ENCODE measurements around the gene CCDC187. TPM values are rescaled to one million over a fixed set of nuclear protein-coding genes. Genes with fewer than 3 reads are reported as not detected.

Gene CCDC187
- total RNA-seq, 1 donor from 2014 or later: 1.4 TPM

DNA sequence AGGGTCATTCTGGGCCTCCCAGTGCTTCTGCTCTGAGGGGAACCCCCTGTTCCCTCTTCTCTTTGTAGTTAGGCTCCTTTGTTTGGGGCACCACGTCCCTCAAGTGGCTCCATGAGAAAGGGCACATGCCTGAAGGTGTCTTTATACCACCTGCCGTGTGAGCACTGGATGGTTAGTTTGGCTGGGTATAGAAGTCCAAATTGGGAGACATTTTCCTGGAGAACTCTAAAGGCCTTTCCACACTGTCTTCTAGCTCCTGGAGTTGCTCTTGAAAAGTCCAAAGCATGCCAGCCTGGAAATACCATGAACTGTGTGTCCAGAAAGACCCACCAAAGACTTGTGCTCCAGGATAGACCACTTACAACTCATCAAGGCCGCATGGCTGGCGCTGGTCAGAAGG lies 11.1 kb upstream of the CCDC187 start:
- DNase-seq (ENCODE audit: low spot score, unreplicated experiment): no peak
- Mint-ChIP-seq H3K4me1 (ENCODE audit: low read depth) (no peaks in the 10 kb centered on the region), H3K27me3 (no peaks in the 10 kb centered on the region), H3K4me3 (ENCODE audit: low read depth) (no peak overlapping the region), H3K9me3 (ENCODE audit: low read depth) (peaks cover 17% of the 10 kb centered on the region), H3K36me3 (ENCODE audit: insufficient read depth) (no peaks in the 10 kb centered on the region), H3K27ac (no peak overlapping the region)
- no peak for TF ChIP-seq CTCF (IDR thresholded peaks at IDR 0.05; ENCODE audit: unreplicated experiment)

GRCh38 chr9:136314056-136314416 lies 10.1 kb upstream of the CCDC187 start:
- Mint-ChIP-seq H3K9me3 (ENCODE audit: low read depth) (peaks cover 17% of the 10 kb centered on the region), H3K27ac (no peak overlapping the region), H3K36me3 (ENCODE audit: insufficient read depth) (no peaks in the 10 kb centered on the region), H3K27me3 (no peaks in the 10 kb centered on the region), H3K4me3 (ENCODE audit: low read depth) (no peak overlapping the region), H3K4me1 (ENCODE audit: low read depth) (no peaks in the 10 kb centered on the region)
- no peak for DNase-seq (ENCODE audit: low spot score, unreplicated experiment)
- TF ChIP-seq CTCF (IDR thresholded peaks at IDR 0.05; ENCODE audit: unreplicated experiment): no peak

- Mint-ChIP-seq H3K27me3 (no peaks in the 10 kb centered on the region), H3K4me1 (ENCODE audit: low read depth) (no peaks in the 10 kb centered on the region), H3K27ac (no peak overlapping the region), H3K9me3 (ENCODE audit: low read depth) (peaks cover 17% of the 10 kb centered on the region), H3K4me3 (ENCODE audit: low read depth) (no peak overlapping the region), H3K36me3 (ENCODE audit: insufficient read depth) (no peaks in the 10 kb centered on the region)
- DNase-seq (ENCODE audit: low spot score, unreplicated experiment): no peak
- no peak for TF ChIP-seq CTCF (IDR thresholded peaks at IDR 0.05; ENCODE audit: unreplicated experiment)
Measured at GRCh38 chr9:136313111-136314055, 9.5 kb upstream of the CCDC187 start.

DNA sequence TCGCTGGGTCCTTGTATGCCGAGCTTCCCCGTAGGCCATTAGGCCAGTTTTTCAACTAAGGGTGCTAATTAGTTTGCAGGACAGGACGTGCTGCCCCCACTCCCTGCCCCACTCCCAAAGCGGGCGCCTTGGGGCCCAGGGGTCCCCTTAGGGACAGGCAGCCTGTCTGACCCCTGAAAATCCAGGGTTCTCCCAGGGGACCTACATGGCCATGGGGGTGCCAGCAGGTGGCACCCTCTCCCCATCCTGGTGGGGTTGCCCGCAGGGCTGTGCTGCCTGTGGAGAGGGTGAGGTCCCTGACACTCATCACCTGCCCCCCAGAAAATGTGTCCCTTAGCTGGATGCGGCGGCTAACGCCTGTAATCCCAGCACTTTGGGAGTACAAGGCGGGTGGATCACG lies 8.5 kb upstream of the CCDC187 start:
- H3K4me3 Mint-ChIP-seq (ENCODE audit: low read depth): no peak overlapping the region
- H3K36me3 Mint-ChIP-seq (ENCODE audit: insufficient read depth): no peaks in the 10 kb centered on the region
- no peak for DNase-seq (ENCODE audit: low spot score, unreplicated experiment)
- TF ChIP-seq CTCF (IDR thresholded peaks at IDR 0.05; ENCODE audit: unreplicated experiment): peak; percentile 57
- peaks cover 17% of the 10 kb centered on the region for H3K9me3 Mint-ChIP-seq (ENCODE audit: low read depth)
- H3K4me1 Mint-ChIP-seq (ENCODE audit: low read depth): no peaks in the 10 kb centered on the region
- H3K27ac Mint-ChIP-seq: no peak overlapping the region
- no peaks in the 10 kb centered on the region for H3K27me3 Mint-ChIP-seq

DNA sequence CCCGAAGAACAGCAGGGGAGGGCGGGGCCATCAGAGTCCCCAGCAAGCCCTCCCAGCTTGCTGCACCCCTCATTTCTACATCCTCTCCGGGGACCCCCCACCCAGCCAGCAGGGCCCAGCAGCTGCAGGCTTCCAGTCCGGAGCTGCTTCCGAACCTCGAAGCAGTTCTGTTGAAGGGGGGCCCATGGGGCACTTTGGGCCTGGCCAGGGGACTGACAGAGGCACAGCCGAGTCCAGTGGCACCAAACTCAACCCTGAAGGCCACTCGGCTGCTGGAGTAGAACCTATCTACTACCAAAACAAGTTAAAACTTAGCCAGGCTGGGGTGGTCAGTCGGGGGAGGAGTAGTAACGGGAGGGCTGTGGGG lies 8.1 kb upstream of the CCDC187 start:
- peaks cover 17% of the 10 kb centered on the region for H3K9me3 Mint-ChIP-seq (ENCODE audit: low read depth)
- H3K4me3 Mint-ChIP-seq (ENCODE audit: low read depth): no peak overlapping the region
- no peaks in the 10 kb centered on the region for H3K36me3 Mint-ChIP-seq (ENCODE audit: insufficient read depth)
- H3K4me1 Mint-ChIP-seq (ENCODE audit: low read depth): no peaks in the 10 kb centered on the region
- no peak overlapping the region for H3K27ac Mint-ChIP-seq
- DNase-seq (ENCODE audit: low spot score, unreplicated experiment): no peak
- no peaks in the 10 kb centered on the region for H3K27me3 Mint-ChIP-seq
- no peak for TF ChIP-seq CTCF (IDR thresholded peaks at IDR 0.05; ENCODE audit: unreplicated experiment)
